ENCODE data around the gene TEP1. TPM values are rescaled to one million over a fixed set of nuclear protein-coding genes. Genes with fewer than 3 reads are reported as not detected.

The TEP1 gene
- total RNA-seq, 1 experiment from 2014 or later: 15.8 TPM

DNA sequence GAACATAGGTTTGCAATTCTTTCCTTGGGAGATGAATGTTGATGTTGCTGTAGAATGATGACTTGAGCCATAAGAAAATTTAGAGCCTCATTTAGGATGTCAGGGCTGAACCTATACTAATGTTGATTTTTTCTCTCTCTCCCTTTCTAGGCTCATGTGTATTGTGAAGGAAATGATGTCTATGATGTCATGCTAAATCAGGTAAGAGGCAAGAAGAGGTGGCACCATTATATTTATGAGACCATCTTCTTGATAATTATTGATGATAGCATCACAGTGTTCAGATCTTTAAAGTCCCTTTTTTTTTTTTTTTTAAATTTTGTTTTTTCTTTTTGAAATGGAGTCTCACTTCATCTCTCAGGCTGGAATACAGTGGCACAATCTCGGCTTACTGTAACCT lies 66.6 kb downstream of the TEP1 start:
- no peak overlapping the region for H3K27ac Mint-ChIP-seq

More for the DNA sequence above, 66.6 kb downstream of the TEP1 start:
- H3K4ac ChIP-seq (ENCODE audit: low read depth, low read length): no peak overlapping the region
- H2AFZ ChIP-seq (ENCODE audit: low read length): no peak overlapping the region
- H3K79me1 ChIP-seq (ENCODE audit: insufficient read depth, low read depth, low read length, poor library complexity, severe bottlenecking): no peaks in the 10 kb centered on the region
- no peak overlapping the region for H3K56ac ChIP-seq (ENCODE audit: insufficient read length, low read depth, low read length)
- no peak overlapping the region for H3K23ac ChIP-seq (ENCODE audit: insufficient read length, low read depth, low read length)
- no peak overlapping the region for H2AK5ac ChIP-seq (ENCODE audit: insufficient read length, low read length)
- DNase-seq: no peak
- TF ChIP-seq, protein P1, sequence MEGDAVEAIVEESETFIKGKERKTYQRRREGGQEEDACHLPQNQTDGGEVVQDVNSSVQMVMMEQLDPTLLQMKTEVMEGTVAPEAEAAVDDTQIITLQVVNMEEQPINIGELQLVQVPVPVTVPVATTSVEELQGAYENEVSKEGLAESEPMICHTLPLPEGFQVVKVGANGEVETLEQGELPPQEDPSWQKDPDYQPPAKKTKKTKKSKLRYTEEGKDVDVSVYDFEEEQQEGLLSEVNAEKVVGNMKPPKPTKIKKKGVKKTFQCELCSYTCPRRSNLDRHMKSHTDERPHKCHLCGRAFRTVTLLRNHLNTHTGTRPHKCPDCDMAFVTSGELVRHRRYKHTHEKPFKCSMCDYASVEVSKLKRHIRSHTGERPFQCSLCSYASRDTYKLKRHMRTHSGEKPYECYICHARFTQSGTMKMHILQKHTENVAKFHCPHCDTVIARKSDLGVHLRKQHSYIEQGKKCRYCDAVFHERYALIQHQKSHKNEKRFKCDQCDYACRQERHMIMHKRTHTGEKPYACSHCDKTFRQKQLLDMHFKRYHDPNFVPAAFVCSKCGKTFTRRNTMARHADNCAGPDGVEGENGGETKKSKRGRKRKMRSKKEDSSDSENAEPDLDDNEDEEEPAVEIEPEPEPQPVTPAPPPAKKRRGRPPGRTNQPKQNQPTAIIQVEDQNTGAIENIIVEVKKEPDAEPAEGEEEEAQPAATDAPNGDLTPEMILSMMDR (conservative IDR thresholded peaks at IDR 0.05): no peak
- H3K9me3 Mint-ChIP-seq: no peaks in the 10 kb centered on the region
- H3K14ac ChIP-seq (ENCODE audit: insufficient read depth, low read length): no peak overlapping the region
- H3K18ac ChIP-seq (ENCODE audit: insufficient read length, low read depth, low read length): no peak overlapping the region
- WGBS (ENCODE audit: extremely low coverage, insufficient read length, low lambda C conversion rate): no CpG with 5 or more reads among the region's 1 CpG
- no peak overlapping the region for H4K91ac ChIP-seq (ENCODE audit: insufficient read length, low read depth, low read length)
- H3K27me3 Mint-ChIP-seq (ENCODE audit: low read depth): peaks cover 2% of the 10 kb centered on the region; the same call in 1 of the 2 replicates
- no peaks in the 10 kb centered on the region for H3K4me1 ChIP-seq (ENCODE audit: insufficient read depth, low read length)
- H2BK120ac ChIP-seq (ENCODE audit: low read depth, low read length, poor library complexity, severe bottlenecking): no peak overlapping the region
- no peak overlapping the region for H4K5ac ChIP-seq (ENCODE audit: insufficient read length, low read depth, low read length)
- no peak overlapping the region for H3K4me3 Mint-ChIP-seq
- H3K4me2 ChIP-seq (ENCODE audit: insufficient read depth, insufficient read length, low read length): no peak overlapping the region
- H2BK5ac ChIP-seq (ENCODE audit: insufficient read length, low read length): no peak overlapping the region
- H4K20me1 ChIP-seq (ENCODE audit: control insufficient read depth, insufficient read depth, insufficient read length): no peaks in the 10 kb centered on the region
- peaks cover 4 to 5% of the 10 kb centered on the region in 2 experiments; a peak in 3 of 4 replicates for H3K4me1 Mint-ChIP-seq
- H2BK12ac ChIP-seq (ENCODE audit: insufficient read length, low read depth, low read length): no peak overlapping the region
- no peak overlapping the region for H3T11ph ChIP-seq (ENCODE audit: low read length)
- H2BK15ac ChIP-seq (ENCODE audit: low read depth, low read length): no peak overlapping the region
- no peaks in the 10 kb centered on the region for H3K79me2 ChIP-seq (ENCODE audit: insufficient read depth, low read length)
- no peak overlapping the region for H2BK20ac ChIP-seq (ENCODE audit: low read depth, low read length, poor library complexity, severe bottlenecking)
- H3K9me3 ChIP-seq (ENCODE audit: control insufficient read depth, low read depth, low read length): no peaks in the 10 kb centered on the region
- peaks cover 37 to 59% (median 58%) of the 10 kb centered on the region in 3 experiments for H3K36me3 Mint-ChIP-seq (ENCODE audit: insufficient read depth in 1 of 3, low read depth in 3 of 3)
- H3K9ac ChIP-seq (ENCODE audit: extremely low read depth, insufficient read length, low read length): no peak overlapping the region
- H4K8ac ChIP-seq (replicated peaks; ENCODE audit: insufficient read length, low read depth, low read length): no peak overlapping the region
- no peak overlapping the region for H3K27ac ChIP-seq (ENCODE audit: insufficient read length, low read depth, low read length)
- H3K27me3 ChIP-seq (ENCODE audit: insufficient read depth, low read length): no peaks in the 10 kb centered on the region
- no peaks in the 10 kb centered on the region for H3K23me2 ChIP-seq (ENCODE audit: insufficient read length, low read depth, low read length, poor library complexity, severe bottlenecking)
